GM12878 (cell line): ENCODE data around the gene ADAMTS19. TPM values are rescaled to one million over a fixed set of nuclear protein-coding genes. Genes with fewer than 3 reads are reported as not detected.

Source experiments
- ATAC-seq: fragments of 200-7000 bp; cut with Tn5 transposase; 3 replicates; pipeline ENCODE4 v1.9.1; 2020; ENCODE audit warnings: mild to moderate bottlenecking, moderate library complexity
- BruUV-seq: library from RNA; stranded (reverse); fragments of 400-500 nt; replicated peaks from 2 replicates; lab custom pipeline; 2021; lab: Mats Ljungman, UMichigan
- CTCF ChIA-PET: fragments of 300-600 bp; sonication (Branson Sonifier 250); formaldehyde crosslinking; extraction: SDS; loops from one replicate; lab custom pipeline; 2021; ENCODE audit warnings: inconsistent platforms; lab: Yijun Ruan, JAX
- POLR2A ChIA-PET: fragments of 350-600 bp; formaldehyde crosslinking; extraction: SDS; loops from one replicate; lab custom pipeline; 2021; ENCODE audit warnings: inconsistent platforms; lab: Charles Lee
- RAD21 ChIA-PET: fragments of 300-600 bp; sonication (Branson Sonifier 250); formaldehyde crosslinking; loops from one replicate; lab custom pipeline; 2023; ENCODE audit warnings: antibody characterized with exemption; ENCODE audit not compliant: unreplicated experiment; lab: Charles Lee
- SMC1A ChIA-PET: fragments of 300-600 bp; sonication (Branson Sonifier 250); formaldehyde crosslinking; loops from one replicate; lab custom pipeline; 2023; ENCODE audit not compliant: unreplicated experiment, uncharacterized antibody; lab: Charles Lee
- DNase-seq: peaks from one replicate; pipeline ENCODE4 v3.0.0-alpha.2; 2011; ENCODE audit warnings: low read depth, low spot score
- FAIRE-seq: peaks from 3 replicates; lab custom pipeline; 2011; peaks lifted over from hg19 to GRCh38; lab: Jason Lieb, UNC
- H2AFZ ChIP-seq: 2 replicates; pipeline ENCODE4 v1.6.0; 2011; ENCODE audit warnings: low read depth, low read length, control low read depth; ENCODE audit not compliant: control insufficient read depth
- H3K27ac ChIP-seq: 2 replicates; pipeline ENCODE4 v1.5.1; 2011; ENCODE audit warnings: control low read depth; ENCODE audit not compliant: control insufficient read depth, insufficient read depth
- H3K27me3 ChIP-seq, 2 experiments: replicated peaks in 1 of 2; 2 replicates each; pipeline versions ENCODE4 v1.6.0 to v1.6.1; 2011; ENCODE audit warnings: low read length in 1 of 2; ENCODE audit not compliant: control insufficient read depth in 2 of 2, insufficient read depth in 2 of 2
- H3K36me3 ChIP-seq, 2 experiments: 2 replicates each; pipeline ENCODE4 v1.5.1; 2011; ENCODE audit warnings: low read length in 1 of 2; ENCODE audit not compliant: control insufficient read depth in 2 of 2, insufficient read depth in 2 of 2
- H3K4me1 ChIP-seq: 2 replicates; pipeline ENCODE4 v1.6.1; 2011; ENCODE audit warnings: mild to moderate bottlenecking, low read length, moderate library complexity, mixed read lengths; ENCODE audit not compliant: control insufficient read depth, insufficient read depth
- H3K4me2 ChIP-seq: 2 replicates; pipeline ENCODE4 v1.6.0; 2011; ENCODE audit warnings: control low read depth; ENCODE audit not compliant: control insufficient read depth, insufficient read depth
- H3K4me3 ChIP-seq: fragments of 200-600 bp; sonication (generic); 2 replicates; pipeline ENCODE4 v1.5.1; 2016
- H3K79me2 ChIP-seq: 2 replicates; pipeline ENCODE4 v1.6.0; 2011; ENCODE audit warnings: low read length; ENCODE audit not compliant: control insufficient read depth, insufficient read depth
- H3K9ac ChIP-seq: 2 replicates; pipeline ENCODE4 v1.8.0; 2011; ENCODE audit warnings: low read length, control low read depth, mixed read lengths; ENCODE audit not compliant: control insufficient read depth, insufficient read depth
- H3K9me3 ChIP-seq: replicated peaks from 3 replicates; pipeline ENCODE4 v1.5.1; 2011; ENCODE audit warnings: mild to moderate bottlenecking, low read length; ENCODE audit not compliant: control insufficient read depth, insufficient read depth
- H4K20me1 ChIP-seq: 2 replicates; pipeline ENCODE4 v1.6.0; 2011; ENCODE audit not compliant: control insufficient read depth, insufficient read depth
- BACH1 ChIP-seq: fragments of 450-650 bp; IDR thresholded peaks from 2 replicates; pipeline ENCODE4 v1.6.1; 2017; ENCODE audit warnings: mild to moderate bottlenecking, borderline replicate concordance
- HSF1 ChIP-seq: fragments of 150-350 bp; IDR thresholded peaks from 2 replicates; pipeline ENCODE4 v1.6.1; 2014; ENCODE audit warnings: mild to moderate bottlenecking, low read depth, low read length
- IRF4 ChIP-seq: IDR thresholded peaks from 2 replicates; pipeline ENCODE4 v1.6.1; 2011; ENCODE audit warnings: low read depth, low read length
- NBN ChIP-seq: fragments of 450-650 bp; IDR thresholded peaks from 2 replicates; pipeline ENCODE4 v1.6.1; 2016
- RAD51 ChIP-seq: fragments of 450-650 bp; IDR thresholded peaks from 2 replicates; pipeline ENCODE4 v1.6.1; 2016; ENCODE audit warnings: moderate library complexity, mild to moderate bottlenecking, inconsistent platforms
- RELB ChIP-seq: fragments of 450-650 bp; IDR thresholded peaks from 2 replicates; pipeline ENCODE4 v1.6.1; 2017; ENCODE audit warnings: low read depth, mild to moderate bottlenecking, moderate library complexity
- SIN3A ChIP-seq: IDR thresholded peaks from 2 replicates; pipeline ENCODE4 v1.6.1; 2012; ENCODE audit warnings: low read depth, low read length, improper control_type of control experiment
- SMAD1 ChIP-seq: fragments of 450-650 bp; IDR thresholded peaks from 2 replicates; pipeline ENCODE4 v1.6.1; 2018; ENCODE audit warnings: mild to moderate bottlenecking, low read depth; ENCODE audit not compliant: partially characterized antibody
- SRF ChIP-seq, 2 experiments: IDR thresholded peaks; 2 replicates each; pipeline ENCODE4 v1.6.1; 2011; ENCODE audit warnings: low read depth in 2 of 2, low read length in 2 of 2, mild to moderate bottlenecking in 1 of 2, moderate library complexity in 1 of 2
- WGBS: methylation state at CpG from one replicate; pipeline ENCODE4 v1.1.6; 2016; ENCODE audit warnings: low lambda C conversion rate; ENCODE audit not compliant: insufficient replicate concordance, insufficient coverage; ENCODE audit errors: missing lambda C conversion rate; 5-methylcytosine and 5-hydroxymethylcytosine counted together
- in situ Hi-C: fragments of 300-500 bp; cut with MboI; formaldehyde crosslinking; loops from 9 replicates; pipeline ENCODE4 v1.14.3; 2018; ENCODE audit warnings: mixed read lengths
- intact Hi-C: fragments of 100-400 bp; cut with micrococcal nuclease; formaldehyde crosslinking; loops from one replicate; pipeline ENCODE4 v1.14.2; 2022; ENCODE audit not compliant: unreplicated experiment
- polyA plus RNA-seq, 11 experiments: library from polyadenylated mRNA; depleted of rRNA in 4 of 11; unstranded in 6 of 11; stranded (reverse) in 5 of 11; fragments of >200 nt; fragmentation: Nextera tagmentation in 4 of 11; fragmentation: Illumina TruSeq in 1 of 11; extraction: Ambion mirVana in 4 of 11; extraction: Trizol in 1 of 11; gene quantifications; 1 replicate in 1 of 11; 2 replicates in 10 of 11; pipeline versions ENCODE4 v1.2.1 to v1.2.3, GENCODE V29; 2011 to 2016; ENCODE audit warnings: inconsistent platforms in 2 of 11, missing spikeins in 2 of 11, low read depth in 1 of 11
- total RNA-seq, 4 experiments: library from RNA; depleted of rRNA in 3 of 4; stranded (reverse); fragments of >200 nt in 3 of 4; fragmentation: Illumina TruSeq in 1 of 4; extraction: Trizol in 1 of 4; gene quantifications; 2 replicates each; pipeline versions ENCODE4 v1.2.1 to v1.2.3, GENCODE V29; 2013 to 2021

The ADAMTS19 gene
- total and polyA plus RNA-seq, 10 of the 15 experiments (the other 5 are each of a cell fraction or from before 2014, with no cell fraction given), result not detected

GRCh38 chr5:129554134-129554904, 94.2 kb downstream of the ADAMTS19 start:
- no peaks in the 10 kb centered on the region for H3K27me3 ChIP-seq
- CTCF ChIA-PET, result no interaction called here
- no peak overlapping the region for H3K4me3 ChIP-seq
- 19% methylated on average over 2 of the region's 2 CpGs for WGBS
- DNase-seq, result no peak
- H3K27ac ChIP-seq, result no peak overlapping the region
- H3K36me3 ChIP-seq, result no peaks in the 10 kb centered on the region
- ATAC-seq, result no peak
- POLR2A ChIA-PET, result no interaction called here
- no peaks in the 10 kb centered on the region for H3K4me1 ChIP-seq
- H2AFZ ChIP-seq, result no peak overlapping the region
- no peaks in the 10 kb centered on the region for H3K79me2 ChIP-seq
- H3K9ac ChIP-seq, result no peak overlapping the region
- no TSS peak for BruUV-seq
- no peak for TF ChIP-seq HSF1
- TF ChIP-seq SRF (IDR thresholded peaks at IDR 0.05; ENCODE audit: low read depth in 2 of 2, low read length in 2 of 2), result no peak
- TF ChIP-seq RELB, result no peak
- no peak for TF ChIP-seq RAD51
- TF ChIP-seq NBN, result no peak
- TF ChIP-seq SMAD1, result no peak
- no peak for TF ChIP-seq IRF4
- TF ChIP-seq BACH1, result no peak
- no peak for TF ChIP-seq SIN3A
- no peaks in the 10 kb centered on the region for H3K9me3 ChIP-seq
- intact Hi-C loops, result no loop called here
- SMC1A ChIA-PET, result interaction anchor here (0.6 kb wide), 1 partner anchor 101 kb away, joined by 3 read pairs; no protein-coding TSS in a partner anchor
- FAIRE-seq, result no peak
- RAD21 ChIA-PET, result no interaction called here
- no peaks in the 10 kb centered on the region for H4K20me1 ChIP-seq
- no peak overlapping the region for H3K4me2 ChIP-seq
- in situ Hi-C loops, result no loop called here
